ENCODE data around the gene FHL1.

The FHL1 gene

GRCh38 chrX:136255541-136255940 is 108.2 kb downstream of the FHL1 start:
- peak overlapping the region; percentile 28 for H3K27ac ChIP-seq (ENCODE audit: low read depth, low read length)
- H3K27me3 ChIP-seq (ENCODE audit: control insufficient read depth, insufficient read depth, low read length) = no peaks in the 10 kb centered on the region
- no peak overlapping the region for H3K9ac ChIP-seq (ENCODE audit: low read length)
- H3K36me3 ChIP-seq (ENCODE audit: control insufficient read depth, insufficient read depth, low read length) = no peaks in the 10 kb centered on the region
- H3K4me1 ChIP-seq (ENCODE audit: control insufficient read depth, insufficient read depth, low read length) = no peaks in the 10 kb centered on the region
- H3K4me3 ChIP-seq (ENCODE audit: low read length) = no peak overlapping the region

- H3K4me1 ChIP-seq (ENCODE audit: control insufficient read depth, insufficient read depth, low read length) = no peaks in the 10 kb centered on the region
- H3K27ac ChIP-seq (ENCODE audit: low read depth, low read length) = no peak overlapping the region
- H3K4me3 ChIP-seq (ENCODE audit: low read length) = no peak overlapping the region
These were observed 108.7 kb downstream of the FHL1 start for GRCh38 chrX:136256026-136256425.

GRCh38 chrX:136258951-136259350 is 111.6 kb downstream of the FHL1 start:
- H3K27me3 ChIP-seq (ENCODE audit: control insufficient read depth, insufficient read depth, low read length) = no peaks in the 10 kb centered on the region
- no peak overlapping the region for H3K27ac ChIP-seq (ENCODE audit: low read depth, low read length)
- H3K9ac ChIP-seq (ENCODE audit: low read length) = no peak overlapping the region
- no peaks in the 10 kb centered on the region for H3K4me1 ChIP-seq (ENCODE audit: control insufficient read depth, insufficient read depth, low read length)
- H3K4me3 ChIP-seq (ENCODE audit: low read length) = no peak overlapping the region
- no peaks in the 10 kb centered on the region for H3K36me3 ChIP-seq (ENCODE audit: control insufficient read depth, insufficient read depth, low read length)

More at GRCh38 chrX:136256026-136256425, 108.7 kb downstream of the FHL1 start:
- Histone ChIP-seq H3K27me3 (ENCODE audit: control insufficient read depth, insufficient read depth, low read length) (no peaks in the 10 kb centered on the region), H3K36me3 (ENCODE audit: control insufficient read depth, insufficient read depth, low read length) (no peaks in the 10 kb centered on the region), H3K9ac (ENCODE audit: low read length) (no peak overlapping the region)

DNA sequence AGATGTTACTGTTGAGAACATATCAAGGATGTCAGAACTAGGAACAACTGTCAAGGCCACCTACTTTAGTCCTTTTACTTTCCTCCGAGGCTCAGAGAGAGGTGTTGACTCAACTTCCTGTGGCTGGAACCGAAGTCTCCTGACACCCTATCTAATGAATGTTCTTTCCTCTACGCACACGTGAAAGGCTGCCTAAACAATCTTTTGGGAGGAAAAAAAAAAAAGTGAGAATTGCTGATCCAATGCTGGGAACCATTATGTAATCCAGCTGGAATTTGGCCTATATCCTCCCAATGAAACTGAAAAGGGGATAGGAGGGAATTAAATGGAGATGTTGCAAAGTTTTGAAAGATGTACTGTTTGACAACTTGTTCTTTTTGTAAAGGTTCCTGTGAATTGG is 112.2 kb downstream of the FHL1 start:
- Histone ChIP-seq H3K4me1 (ENCODE audit: control insufficient read depth, insufficient read depth, low read length) (no peaks in the 10 kb centered on the region), H3K27ac (ENCODE audit: low read depth, low read length) (no peak overlapping the region), H3K4me3 (ENCODE audit: low read length) (no peak overlapping the region), H3K9ac (ENCODE audit: low read length) (no peak overlapping the region), H3K36me3 (ENCODE audit: control insufficient read depth, insufficient read depth, low read length) (no peaks in the 10 kb centered on the region), H3K27me3 (ENCODE audit: control insufficient read depth, insufficient read depth, low read length) (no peaks in the 10 kb centered on the region)

- no peaks in the 10 kb centered on the region for H3K27me3 ChIP-seq (ENCODE audit: control insufficient read depth, insufficient read depth, low read length)
- H3K9ac ChIP-seq (ENCODE audit: low read length) = no peak overlapping the region
- H3K4me3 ChIP-seq (ENCODE audit: low read length) = no peak overlapping the region
- no peaks in the 10 kb centered on the region for H3K36me3 ChIP-seq (ENCODE audit: control insufficient read depth, insufficient read depth, low read length)
- H3K27ac ChIP-seq (ENCODE audit: low read depth, low read length) = no peak overlapping the region
- no peaks in the 10 kb centered on the region for H3K4me1 ChIP-seq (ENCODE audit: control insufficient read depth, insufficient read depth, low read length)
These were observed 113.4 kb downstream of the FHL1 start for GRCh38 chrX:136260776-136261175.

All from rectal smooth muscle tissue (tissue), 1 donor.